HCT116 (cell line): Measurements from ENCODE around the gene MS4A8. TPM values are rescaled to one million over a fixed set of nuclear protein-coding genes. Genes with fewer than 3 reads are reported as not detected.

Experiments used
- ATAC-seq: fragments of 200-7000 bp; cut with Tn5 transposase; 2 replicates; pipeline ENCODE4 v1.9.1; 2020; ENCODE audit warnings: mild to moderate bottlenecking, moderate library complexity
- BruUV-seq: library from RNA; stranded (reverse); fragments of 400-500 nt; replicated peaks from 2 replicates; lab custom pipeline; 2021; lab: Mats Ljungman, UMichigan
- CTCF ChIA-PET: fragments of 300-600 bp; sonication (Branson Sonifier 250); formaldehyde crosslinking; loops from one replicate; lab custom pipeline; 2021; ENCODE audit warnings: antibody characterized with exemption; lab: Charles Lee
- POLR2A ChIA-PET: fragments of 300-600, 350-600 bp; sonication (Branson Sonifier 250); formaldehyde crosslinking; loops from one replicate; lab custom pipeline; 2021; ENCODE audit warnings: antibody characterized with exemption; lab: Charles Lee
- RAD21 ChIA-PET, 2 experiments: fragments of 300-600 bp; sonication (Branson Sonifier 250); formaldehyde crosslinking; loops; one replicate each; lab custom pipeline; 2023; ENCODE audit warnings: low total read pairs in 2 of 2; ENCODE audit not compliant: uncharacterized antibody in 2 of 2, unreplicated experiment in 2 of 2, low non-redundant PET in 1 of 2; lab: Charles Lee
- DNase-seq: peaks from one replicate; pipeline ENCODE4 v3.0.0-alpha.2; 2010; ENCODE audit warnings: low read depth, low spot score
- H2AFZ ChIP-seq: fragments of 200-600 bp; shearing (Covaris generic), sonication (generic); 2 replicates; pipeline ENCODE4 v1.6.1; 2017; ENCODE audit warnings: low read depth, mixed run types, mixed read lengths, antibody characterized with exemption, low read length; ENCODE audit not compliant: poor library complexity, severe bottlenecking
- H3K27ac ChIP-seq: 2 replicates; pipeline ENCODE4 v1.5.1; 2012; ENCODE audit warnings: low read depth, low read length
- H3K27me3 ChIP-seq: fragments of 200-600 bp; sonication (generic); 2 replicates; pipeline ENCODE4 v1.6.1; 2016; ENCODE audit warnings: mixed run types, low read length, mixed read lengths; ENCODE audit not compliant: insufficient read depth
- H3K36me3 ChIP-seq, 2 experiments: fragments of 200-500 bp in 1 of 2; fragments of 200-600 bp in 1 of 2; sonication (Bioruptor generic) in 1 of 2; sonication (generic) in 1 of 2; 2 replicates each; pipeline versions ENCODE4 v1.5.1 to v1.6.1; 2014 to 2016; ENCODE audit warnings: low read length in 2 of 2, inconsistent platforms in 1 of 2, mixed read lengths in 1 of 2, mixed run types in 1 of 2; ENCODE audit not compliant: insufficient read depth in 2 of 2, control insufficient read depth in 1 of 2
- H3K4me1 ChIP-seq, 2 experiments: fragments of 200-600 bp in 1 of 2; sonication (generic) in 1 of 2; 2 replicates each; pipeline versions ENCODE4 v1.5.1 to v1.6.1; 2012 to 2017; ENCODE audit warnings: low read length in 2 of 2, inconsistent platforms in 1 of 2, mild to moderate bottlenecking in 1 of 2, mixed read lengths in 1 of 2, mixed run types in 1 of 2, moderate library complexity in 1 of 2; ENCODE audit not compliant: insufficient read depth in 2 of 2, control insufficient read depth in 1 of 2
- H3K4me2 ChIP-seq: fragments of 200-600 bp; sonication (generic); 2 replicates; pipeline ENCODE4 v1.6.1; 2017; ENCODE audit warnings: mixed run types, low read length, mixed read lengths
- H3K4me3 ChIP-seq, 2 experiments: fragments of 200-600 bp in 1 of 2; sonication (generic) in 1 of 2; replicated peaks in 1 of 2; 2 replicates each; pipeline ENCODE4 v1.5.1; 2011 to 2016; ENCODE audit warnings: low read length in 2 of 2, control low read depth in 1 of 2, low read depth in 1 of 2, mild to moderate bottlenecking in 1 of 2, mixed read lengths in 1 of 2, mixed run types in 1 of 2
- H3K79me2 ChIP-seq: fragments of 200-600 bp; sonication (generic); 2 replicates; pipeline ENCODE4 v1.6.1; 2017; ENCODE audit warnings: mild to moderate bottlenecking, mixed run types, low read length, moderate library complexity, mixed read lengths; ENCODE audit not compliant: insufficient read depth
- H3K9ac ChIP-seq: fragments of 200-600 bp; sonication (generic); 2 replicates; pipeline ENCODE4 v1.6.1; 2016; ENCODE audit warnings: low read length, mixed read lengths
- H3K9me2 ChIP-seq: fragments of 200-600 bp; sonication (generic), shearing (Covaris generic); 2 replicates; pipeline ENCODE4 v1.6.1; 2017; ENCODE audit warnings: mixed run types, mild to moderate bottlenecking, moderate library complexity; ENCODE audit not compliant: insufficient read depth
- H3K9me3 ChIP-seq, 2 experiments: fragments of 200-500 bp in 1 of 2; fragments of 200-600 bp in 1 of 2; sonication (Bioruptor generic) in 1 of 2; sonication (generic) in 1 of 2; 2 replicates each; pipeline ENCODE4 v1.6.1; 2014 to 2017; ENCODE audit warnings: low read length in 2 of 2, mixed read lengths in 2 of 2, inconsistent platforms in 1 of 2, low read depth in 1 of 2, mild to moderate bottlenecking in 1 of 2, mixed run types in 1 of 2, moderate library complexity in 1 of 2; ENCODE audit not compliant: control insufficient read depth in 1 of 2, insufficient read depth in 1 of 2
- H4K20me1 ChIP-seq: fragments of 200-600 bp; sonication (generic), shearing (Covaris generic); 2 replicates; pipeline ENCODE4 v1.6.1; 2017; ENCODE audit warnings: mixed run types, mild to moderate bottlenecking, moderate library complexity; ENCODE audit not compliant: insufficient read depth
- CEBPB ChIP-seq: IDR thresholded peaks from 2 replicates; pipeline ENCODE4 v1.6.1; 2012; ENCODE audit warnings: low read depth
- EGR1 ChIP-seq: IDR thresholded peaks from 2 replicates; pipeline ENCODE4 v1.6.1; 2012; ENCODE audit warnings: low read depth
- ELF1 ChIP-seq: IDR thresholded peaks from 2 replicates; pipeline ENCODE4 v1.6.1; 2012; ENCODE audit warnings: low read depth, borderline replicate concordance
- EZH2phosphoT487 ChIP-seq: fragments of 200-600 bp; IDR thresholded peaks from 2 replicates; pipeline ENCODE4 v1.6.1; 2018; ENCODE audit warnings: antibody characterized with exemption, borderline replicate concordance
- TCF7L2 ChIP-seq: IDR thresholded peaks from 2 replicates; pipeline ENCODE4 v1.7.0; 2011; ENCODE audit warnings: borderline replicate concordance, inconsistent platforms; ENCODE audit not compliant: insufficient read depth, insufficient read length; ENCODE audit errors: extremely low read depth
- YY1 ChIP-seq: IDR thresholded peaks from 2 replicates; pipeline ENCODE4 v1.6.1; 2011; ENCODE audit warnings: low read length, low read depth, moderate library complexity, mild to moderate bottlenecking; ENCODE audit not compliant: insufficient replicate concordance; ENCODE audit errors: extremely low read depth
- ZNF274 ChIP-seq: fragments of 200-500 bp; sonication (Bioruptor generic); IDR thresholded peaks from 2 replicates; pipeline ENCODE4 v1.6.1; 2014; ENCODE audit warnings: mild to moderate bottlenecking, low read depth, low read length, inconsistent platforms
- intact Hi-C: fragments of 100-400 bp; cut with micrococcal nuclease; formaldehyde crosslinking; loops from 2 replicates; pipeline ENCODE4 v1.10.0; 2022
- total RNA-seq: library from RNA; stranded (reverse); gene quantifications from one replicate; pipeline ENCODE4 v1.2.1, GENCODE V29; 2021; ENCODE audit not compliant: unreplicated experiment
- TF ChIP-seq, protein P1 (sequence below): IDR thresholded peaks from 2 replicates; pipeline ENCODE4 v1.6.1; 2012; ENCODE audit warnings: low read depth

MS4A8 gene
- total RNA-seq, 1 experiment from 2014 or later, result 0.17 TPM

DNA sequence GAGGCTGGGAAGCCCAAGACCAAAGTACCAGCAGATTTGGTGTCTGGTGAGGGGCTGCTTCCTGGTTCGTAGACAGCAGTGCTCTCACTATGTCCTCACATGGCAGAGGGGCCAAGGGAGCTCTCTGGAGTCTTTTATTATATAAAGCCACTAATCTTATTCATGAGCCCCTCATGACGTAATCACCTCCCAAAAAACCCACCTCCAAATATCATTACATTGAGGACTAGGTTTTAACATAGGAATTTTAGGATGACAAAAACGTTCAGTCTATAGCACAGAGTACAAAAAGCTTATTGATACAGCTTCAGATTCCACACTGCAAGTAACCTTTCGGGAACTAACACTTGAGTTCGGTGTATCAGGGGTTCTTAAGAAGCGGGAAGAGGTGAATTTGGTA, 21.0 kb downstream of the MS4A8 start:
- RAD21 ChIA-PET, result no interaction called here
- Histone ChIP-seq H3K36me3 (no peaks in the 10 kb centered on the region), H3K79me2 (no peaks in the 10 kb centered on the region), H4K20me1 (no peaks in the 10 kb centered on the region), H3K4me3 (no peak overlapping the region), H2AFZ (no peak overlapping the region), H3K9ac (no peak overlapping the region), H3K4me2 (no peak overlapping the region), H3K27ac (no peak overlapping the region), H3K9me2 (no peaks in the 10 kb centered on the region), H3K4me1 (no peaks in the 10 kb centered on the region), H3K27me3 (peaks cover 25% of the 10 kb centered on the region), H3K9me3 (no peaks in the 10 kb centered on the region)
- ATAC-seq (no peak), DNase-seq (no peak)
- CTCF ChIA-PET, result no interaction called here
- POLR2A ChIA-PET, result no interaction called here
- intact Hi-C loops, result no loop called here
- BruUV-seq, result no TSS peak
- TF ChIP-seq ZNF274, result no peak
- TF ChIP-seq EGR1, result no peak
- no peak for TF ChIP-seq YY1
- TF ChIP-seq ELF1, result no peak
- TF ChIP-seq, protein P1, sequence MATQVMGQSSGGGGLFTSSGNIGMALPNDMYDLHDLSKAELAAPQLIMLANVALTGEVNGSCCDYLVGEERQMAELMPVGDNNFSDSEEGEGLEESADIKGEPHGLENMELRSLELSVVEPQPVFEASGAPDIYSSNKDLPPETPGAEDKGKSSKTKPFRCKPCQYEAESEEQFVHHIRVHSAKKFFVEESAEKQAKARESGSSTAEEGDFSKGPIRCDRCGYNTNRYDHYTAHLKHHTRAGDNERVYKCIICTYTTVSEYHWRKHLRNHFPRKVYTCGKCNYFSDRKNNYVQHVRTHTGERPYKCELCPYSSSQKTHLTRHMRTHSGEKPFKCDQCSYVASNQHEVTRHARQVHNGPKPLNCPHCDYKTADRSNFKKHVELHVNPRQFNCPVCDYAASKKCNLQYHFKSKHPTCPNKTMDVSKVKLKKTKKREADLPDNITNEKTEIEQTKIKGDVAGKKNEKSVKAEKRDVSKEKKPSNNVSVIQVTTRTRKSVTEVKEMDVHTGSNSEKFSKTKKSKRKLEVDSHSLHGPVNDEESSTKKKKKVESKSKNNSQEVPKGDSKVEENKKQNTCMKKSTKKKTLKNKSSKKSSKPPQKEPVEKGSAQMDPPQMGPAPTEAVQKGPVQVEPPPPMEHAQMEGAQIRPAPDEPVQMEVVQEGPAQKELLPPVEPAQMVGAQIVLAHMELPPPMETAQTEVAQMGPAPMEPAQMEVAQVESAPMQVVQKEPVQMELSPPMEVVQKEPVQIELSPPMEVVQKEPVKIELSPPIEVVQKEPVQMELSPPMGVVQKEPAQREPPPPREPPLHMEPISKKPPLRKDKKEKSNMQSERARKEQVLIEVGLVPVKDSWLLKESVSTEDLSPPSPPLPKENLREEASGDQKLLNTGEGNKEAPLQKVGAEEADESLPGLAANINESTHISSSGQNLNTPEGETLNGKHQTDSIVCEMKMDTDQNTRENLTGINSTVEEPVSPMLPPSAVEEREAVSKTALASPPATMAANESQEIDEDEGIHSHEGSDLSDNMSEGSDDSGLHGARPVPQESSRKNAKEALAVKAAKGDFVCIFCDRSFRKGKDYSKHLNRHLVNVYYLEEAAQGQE, result no peak
- TF ChIP-seq CEBPB, result no peak
- no peak for TF ChIP-seq EZH2phosphoT487
- TF ChIP-seq TCF7L2, result no peak
- TF ChIP-seq, all 23 proteins: peak for 0
